T-helper 2 cell treated with Interferon-gamma antibody and Interleukin-4, amounts not matched to agents 5 μg/mL and 100 μg/mL, for 36 hours (primary cell): ENCODE measurements around the gene PGLYRP3.

Experiments used
- DNase-seq: peaks from one replicate; pipeline ENCODE4 v3.0.0; 2021; ENCODE audit warnings: low spot score
- H3K27ac Mint-ChIP-seq: one replicate; pipeline ENCODE4 v1.8.0; 2021; ENCODE audit warnings: mild to moderate bottlenecking, mixed read lengths
- H3K27me3 Mint-ChIP-seq: one replicate; pipeline ENCODE4 v1.8.0; 2021; ENCODE audit warnings: low read depth, mixed read lengths
- H3K36me3 Mint-ChIP-seq: one replicate; pipeline ENCODE4 v1.8.0; 2021; ENCODE audit warnings: low read depth, mixed read lengths
- H3K4me1 Mint-ChIP-seq: one replicate; pipeline ENCODE4 v1.8.0; 2021; ENCODE audit warnings: low read depth, mixed read lengths
- H3K4me3 Mint-ChIP-seq: one replicate; pipeline ENCODE4 v1.8.0; 2022; ENCODE audit warnings: mild to moderate bottlenecking, moderate library complexity, mixed read lengths
- H3K9me3 Mint-ChIP-seq: one replicate; pipeline ENCODE4 v1.8.0; 2021; ENCODE audit warnings: mixed read lengths

The PGLYRP3 gene, protein sequence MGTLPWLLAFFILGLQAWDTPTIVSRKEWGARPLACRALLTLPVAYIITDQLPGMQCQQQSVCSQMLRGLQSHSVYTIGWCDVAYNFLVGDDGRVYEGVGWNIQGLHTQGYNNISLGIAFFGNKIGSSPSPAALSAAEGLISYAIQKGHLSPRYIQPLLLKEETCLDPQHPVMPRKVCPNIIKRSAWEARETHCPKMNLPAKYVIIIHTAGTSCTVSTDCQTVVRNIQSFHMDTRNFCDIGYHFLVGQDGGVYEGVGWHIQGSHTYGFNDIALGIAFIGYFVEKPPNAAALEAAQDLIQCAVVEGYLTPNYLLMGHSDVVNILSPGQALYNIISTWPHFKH

DNA sequence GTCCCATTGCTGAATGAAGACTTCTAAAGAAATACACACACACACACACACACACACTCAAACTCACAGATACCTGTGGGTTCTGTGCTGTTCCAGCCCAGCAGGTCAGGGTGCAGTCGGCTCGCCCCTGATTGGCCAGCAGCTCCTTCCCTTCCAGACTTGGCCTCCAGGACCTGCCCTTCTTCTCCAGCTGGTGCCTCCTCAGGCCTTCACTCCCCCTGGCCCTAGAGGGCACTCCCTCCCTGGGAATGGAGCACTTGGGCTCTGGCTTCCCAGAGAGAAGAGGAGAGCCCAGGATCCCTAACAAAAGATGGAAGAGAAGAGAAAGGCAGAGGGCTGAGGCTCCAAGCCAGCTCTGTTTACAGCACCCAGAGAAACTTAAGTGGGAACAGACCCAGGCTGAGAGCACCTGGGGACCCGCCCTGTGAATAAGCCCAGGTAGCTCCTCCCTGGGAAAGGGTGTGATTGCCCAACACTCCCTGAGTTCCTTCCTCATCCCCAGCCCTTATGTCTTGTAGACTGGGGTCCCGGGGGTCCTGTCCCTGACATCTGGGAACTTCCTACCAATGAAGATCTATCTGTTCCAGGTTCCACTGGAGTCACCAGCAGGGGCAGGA is at the start of gene PGLYRP3:
Gene PGLYRP3 (minus strand): TSS at position 383 of the 617 bp plus-strand sequence. CDS start 2,287 bp downstream, outside the sequence.
- DNase-seq = no peak
- Mint-ChIP-seq H3K4me1 (no peaks in the 10 kb centered on the region), H3K9me3 (no peaks in the 10 kb centered on the region), H3K36me3 (no peaks in the 10 kb centered on the region), H3K27me3 (no peaks in the 10 kb centered on the region), H3K27ac (no peak within 1 kb of the TSS), H3K4me3 (no peak within 1 kb of the TSS)

DNA sequence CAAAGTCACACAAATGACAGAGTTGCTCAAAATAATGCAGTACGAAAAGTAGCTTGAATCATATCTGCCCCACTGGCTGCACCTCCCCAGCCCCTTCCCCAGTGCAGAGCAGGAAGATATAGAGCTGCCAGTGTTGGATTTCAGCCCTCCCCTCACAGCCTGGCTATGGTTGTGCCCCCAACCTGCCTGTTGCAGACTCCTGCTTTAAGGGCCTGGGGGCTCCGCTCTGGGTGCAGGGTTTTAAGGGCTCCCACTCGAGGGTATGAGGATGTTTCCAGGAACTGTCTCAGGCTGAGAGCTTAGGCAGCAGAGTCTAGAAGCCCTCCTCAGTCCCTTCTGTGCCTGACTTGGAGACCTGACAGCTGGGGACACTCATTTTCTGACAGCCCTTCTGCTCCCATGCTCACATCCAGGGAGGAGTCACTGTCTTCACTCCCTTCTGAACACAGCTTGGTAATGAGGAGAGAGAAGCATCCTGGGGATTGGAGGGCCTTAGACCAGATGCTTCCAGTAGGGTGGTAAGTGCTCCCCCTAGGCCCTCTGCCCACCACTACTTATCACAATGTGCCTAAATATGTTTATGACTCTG is 49.5 kb upstream of the PGLYRP3 start:
- Mint-ChIP-seq H3K27ac (no peak overlapping the region), H3K36me3 (no peaks in the 10 kb centered on the region), H3K27me3 (peaks cover 8% of the 10 kb centered on the region), H3K9me3 (no peaks in the 10 kb centered on the region), H3K4me3 (no peak overlapping the region), H3K4me1 (no peaks in the 10 kb centered on the region)
- DNase-seq = no peak

DNA sequence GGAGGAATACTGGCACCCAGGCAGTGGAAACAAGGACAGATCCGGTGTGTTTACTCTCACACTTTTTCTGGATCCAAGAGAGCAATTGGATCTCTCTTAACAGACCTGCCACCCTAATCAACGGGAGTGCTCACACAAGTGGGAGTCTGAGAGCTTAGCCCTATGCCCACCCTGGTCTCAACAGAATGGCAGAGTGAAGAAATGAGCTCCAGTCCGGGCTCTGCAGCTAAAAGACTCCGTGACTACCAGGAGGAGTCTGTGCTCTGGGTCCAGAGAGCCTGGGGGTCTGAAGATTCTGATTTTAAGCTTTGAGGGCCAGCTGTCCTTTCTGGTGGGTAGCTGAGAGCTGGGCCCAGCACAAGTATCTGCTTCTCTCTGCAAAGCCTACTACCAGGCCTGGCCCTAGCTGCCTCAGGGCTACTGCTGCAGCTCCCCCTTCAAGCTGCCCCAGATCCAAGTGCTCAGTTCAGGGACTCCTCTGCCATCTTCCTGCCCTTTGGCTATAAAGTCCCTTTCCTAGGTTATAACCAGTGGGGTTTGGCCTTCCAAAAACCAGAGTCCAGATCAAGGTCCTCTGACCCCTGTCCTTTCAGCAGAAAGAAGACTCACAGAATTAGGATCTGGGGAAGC is 48.8 kb upstream of the PGLYRP3 start:
- H3K27ac Mint-ChIP-seq = no peak overlapping the region
- no peak for DNase-seq
- H3K4me3 Mint-ChIP-seq = no peak overlapping the region
- H3K27me3 Mint-ChIP-seq = peaks cover 8% of the 10 kb centered on the region
- no peaks in the 10 kb centered on the region for H3K9me3 Mint-ChIP-seq
- no peaks in the 10 kb centered on the region for H3K36me3 Mint-ChIP-seq
- no peaks in the 10 kb centered on the region for H3K4me1 Mint-ChIP-seq

DNA sequence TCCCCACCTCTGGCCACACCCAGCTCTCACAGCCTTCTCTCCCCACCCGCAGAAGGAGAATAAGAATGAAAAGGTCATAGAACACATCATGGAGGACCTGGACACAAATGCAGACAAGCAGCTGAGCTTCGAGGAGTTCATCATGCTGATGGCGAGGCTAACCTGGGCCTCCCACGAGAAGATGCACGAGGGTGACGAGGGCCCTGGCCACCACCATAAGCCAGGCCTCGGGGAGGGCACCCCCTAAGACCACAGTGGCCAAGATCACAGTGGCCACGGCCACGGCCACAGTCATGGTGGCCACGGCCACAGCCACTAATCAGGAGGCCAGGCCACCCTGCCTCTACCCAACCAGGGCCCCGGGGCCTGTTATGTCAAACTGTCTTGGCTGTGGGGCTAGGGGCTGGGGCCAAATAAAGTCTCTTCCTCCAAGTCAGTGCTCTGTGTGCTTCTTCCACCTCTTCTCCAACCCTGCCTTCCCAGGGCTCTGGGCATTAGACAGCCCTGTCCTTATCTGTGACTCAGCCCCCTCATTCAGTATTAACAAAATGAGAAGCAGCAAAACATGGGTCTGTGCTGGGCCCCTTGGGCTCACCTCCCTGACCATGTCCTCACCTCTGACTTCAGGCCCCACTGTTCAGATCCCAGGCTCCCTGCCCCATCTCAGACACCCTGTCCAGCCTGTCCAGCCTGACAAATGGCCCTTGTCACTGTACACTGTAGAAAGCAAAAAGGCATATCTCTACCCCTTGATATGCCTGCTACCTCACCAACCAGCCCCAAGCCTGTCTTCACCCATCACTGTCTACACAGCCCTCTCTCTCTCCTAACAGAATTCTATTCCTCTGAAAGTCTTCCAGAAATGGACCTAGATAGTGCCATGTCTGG is 48.1 kb upstream of the PGLYRP3 start:
- Mint-ChIP-seq H3K36me3 (no peaks in the 10 kb centered on the region), H3K4me3 (no peak overlapping the region), H3K27me3 (peaks cover 8% of the 10 kb centered on the region), H3K9me3 (no peaks in the 10 kb centered on the region), H3K4me1 (no peaks in the 10 kb centered on the region), H3K27ac (no peak overlapping the region)
- DNase-seq = no peak

DNA sequence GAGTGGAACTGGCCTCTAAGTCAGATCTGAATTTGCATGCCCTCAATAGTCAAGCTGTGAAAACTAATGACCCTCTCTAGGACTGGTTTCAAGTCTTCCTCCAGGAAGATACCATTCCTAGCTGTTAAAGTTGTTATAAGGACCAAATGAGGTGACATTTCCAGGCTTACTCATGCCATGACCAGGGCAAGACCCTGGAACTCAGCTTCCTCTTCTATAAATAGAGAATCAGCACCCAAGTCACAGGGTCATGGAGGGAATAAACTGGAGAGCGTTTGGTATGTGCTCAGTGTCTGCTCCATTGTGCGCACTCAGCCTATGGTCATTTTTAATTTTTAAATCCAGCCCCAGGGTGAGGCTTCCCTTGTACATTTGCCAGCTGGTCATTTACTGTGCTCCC is 47.4 kb upstream of the PGLYRP3 start:
- H3K9me3 Mint-ChIP-seq = no peaks in the 10 kb centered on the region
- H3K36me3 Mint-ChIP-seq = no peaks in the 10 kb centered on the region
- DNase-seq = no peak
- no peak overlapping the region for H3K27ac Mint-ChIP-seq
- peaks cover 8% of the 10 kb centered on the region for H3K27me3 Mint-ChIP-seq
- no peak overlapping the region for H3K4me3 Mint-ChIP-seq
- H3K4me1 Mint-ChIP-seq = no peaks in the 10 kb centered on the region

DNA sequence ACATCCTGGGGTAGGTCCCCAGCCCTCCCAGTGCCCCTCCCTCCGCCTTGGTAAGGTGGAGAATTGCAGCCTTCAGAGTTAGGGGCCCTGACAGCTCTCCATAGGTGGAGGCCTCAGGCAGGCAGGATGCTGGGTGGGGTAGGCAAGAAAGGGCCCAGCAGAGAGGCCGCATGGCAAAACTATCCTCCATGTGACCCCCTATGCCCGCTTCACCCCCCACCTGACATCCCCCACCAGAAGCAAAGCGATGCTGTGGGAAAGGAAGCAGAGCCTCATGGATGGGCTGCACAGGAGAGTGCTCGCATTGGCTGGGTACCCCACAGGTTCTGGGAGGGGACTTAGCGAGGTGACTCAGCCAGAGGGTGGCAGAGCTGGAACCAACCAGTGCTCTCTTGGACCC is 46.5 kb upstream of the PGLYRP3 start:
- Mint-ChIP-seq H3K27ac (no peak overlapping the region), H3K9me3 (no peaks in the 10 kb centered on the region), H3K36me3 (no peaks in the 10 kb centered on the region), H3K4me3 (no peak overlapping the region), H3K4me1 (no peaks in the 10 kb centered on the region), H3K27me3 (peaks cover 8% of the 10 kb centered on the region)
- no peak for DNase-seq

DNA sequence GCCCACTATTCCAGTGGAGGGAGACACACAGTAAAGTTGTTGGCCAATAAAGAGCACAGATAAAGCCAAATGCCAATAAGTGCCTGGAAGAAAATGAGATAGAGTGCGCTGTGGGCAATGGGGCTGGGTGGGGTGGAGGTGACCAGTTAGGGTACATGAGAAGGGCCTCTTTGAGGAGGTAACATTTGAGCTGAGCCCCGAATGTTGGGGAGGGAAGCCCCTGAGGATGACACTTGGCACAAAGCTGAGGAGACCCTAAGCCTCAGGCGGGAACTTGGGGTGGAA is 45.9 kb upstream of the PGLYRP3 start:
- peaks cover 8% of the 10 kb centered on the region for H3K27me3 Mint-ChIP-seq
- H3K27ac Mint-ChIP-seq = no peak overlapping the region

DNA sequence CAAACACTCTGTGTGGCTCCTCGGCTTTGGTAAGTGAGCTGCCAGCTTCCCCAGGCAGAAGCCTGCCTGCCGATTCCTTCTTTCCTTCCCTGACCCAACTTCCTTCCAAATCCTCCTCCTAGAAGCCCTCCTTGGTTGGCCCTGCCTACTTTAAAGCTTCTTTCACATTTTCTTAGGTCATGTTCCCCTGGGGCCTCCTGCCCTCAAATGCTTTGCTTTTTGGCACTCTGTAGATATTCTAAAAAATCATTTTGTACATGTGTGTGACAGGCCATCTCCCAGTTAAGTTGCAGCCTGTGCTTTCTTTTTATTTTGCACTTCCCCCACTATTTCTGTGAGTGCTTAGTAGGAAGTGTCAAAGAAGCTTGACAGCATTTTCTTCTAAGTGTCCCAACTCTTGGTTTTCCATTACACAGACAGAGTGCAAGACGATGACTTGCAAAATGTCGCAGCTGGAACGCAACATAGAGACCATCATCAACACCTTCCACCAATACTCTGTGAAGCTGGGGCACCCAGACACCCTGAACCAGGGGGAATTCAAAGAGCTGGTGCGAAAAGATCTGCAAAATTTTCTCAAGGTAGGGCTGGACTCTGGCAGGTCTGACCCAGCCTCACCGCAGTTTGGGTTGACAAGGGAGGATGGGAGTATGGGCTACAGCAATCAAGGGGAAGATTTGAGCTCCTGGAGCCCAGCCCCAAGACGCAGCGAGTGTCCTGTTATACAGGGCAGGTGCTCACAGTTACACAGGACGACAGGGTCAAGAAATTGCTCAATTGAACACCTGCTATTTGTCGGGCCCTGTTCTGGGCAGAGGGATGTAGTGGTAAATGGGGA is 45.3 kb upstream of the PGLYRP3 start, which contains the start of gene S100A9:
Gene S100A9 (plus strand): TSS at position 2 of the 838 bp plus-strand sequence. CDS start 430 bp downstream, at position 432.
- peaks cover 5% of the 10 kb centered on the region for H3K27me3 Mint-ChIP-seq

More for the DNA sequence above, 45.9 kb upstream of the PGLYRP3 start:
- Mint-ChIP-seq H3K4me1 (no peaks in the 10 kb centered on the region), H3K36me3 (no peaks in the 10 kb centered on the region), H3K4me3 (no peak overlapping the region), H3K9me3 (no peaks in the 10 kb centered on the region)
- DNase-seq = no peak

DNA sequence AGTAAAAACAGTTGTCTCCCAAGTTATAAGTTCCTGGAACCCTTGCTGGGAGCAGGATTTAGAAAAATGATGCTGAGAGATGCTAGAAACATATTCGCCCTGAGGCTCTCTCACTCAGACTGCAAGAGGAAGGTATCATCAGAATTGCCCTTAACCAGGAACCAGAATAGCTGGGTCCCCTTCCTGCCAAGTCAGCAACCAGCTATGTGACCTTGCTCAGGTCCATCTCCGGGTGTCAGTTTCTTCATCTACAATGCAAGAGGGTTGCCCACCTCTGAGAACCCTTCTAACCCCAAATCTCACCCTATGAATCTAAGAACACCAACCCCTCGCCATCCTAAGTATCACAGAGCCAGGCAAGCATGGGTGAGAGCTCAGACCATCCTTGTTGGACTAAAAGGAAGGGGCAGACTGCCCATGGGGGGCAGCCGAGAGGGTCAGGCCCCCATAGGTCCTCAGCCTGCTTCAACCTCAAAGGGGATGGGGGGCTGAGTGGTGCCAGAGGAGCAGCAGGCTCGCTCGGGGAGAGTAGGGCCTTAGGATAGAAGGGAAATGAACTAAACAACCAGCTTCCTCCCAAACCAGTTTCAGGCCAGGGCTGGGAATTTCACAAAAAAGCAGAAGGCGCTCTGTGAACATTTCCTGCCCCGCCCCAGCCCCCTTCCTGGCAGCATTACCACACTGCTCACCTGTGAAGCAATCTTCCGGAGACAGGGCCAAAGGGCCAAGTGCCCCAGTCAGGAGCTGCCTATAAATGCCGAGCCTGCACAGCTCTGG is 44.5 kb upstream of the PGLYRP3 start:
- no peak overlapping the region for H3K27ac Mint-ChIP-seq
- H3K4me1 Mint-ChIP-seq = no peaks in the 10 kb centered on the region
- no peak overlapping the region for H3K4me3 Mint-ChIP-seq
- H3K27me3 Mint-ChIP-seq = peaks cover 2% of the 10 kb centered on the region
- H3K36me3 Mint-ChIP-seq = no peaks in the 10 kb centered on the region
- DNase-seq = no peak
- H3K9me3 Mint-ChIP-seq = no peaks in the 10 kb centered on the region

More for the DNA sequence above, 45.3 kb upstream of the PGLYRP3 start, which contains the start of gene S100A9:
- H3K27ac Mint-ChIP-seq = no peak within 1 kb of the TSS
- no peaks in the 10 kb centered on the region for H3K36me3 Mint-ChIP-seq
- DNase-seq = no peak
- no peak within 1 kb of the TSS for H3K4me3 Mint-ChIP-seq
- H3K4me1 Mint-ChIP-seq = no peaks in the 10 kb centered on the region
- no peaks in the 10 kb centered on the region for H3K9me3 Mint-ChIP-seq

DNA sequence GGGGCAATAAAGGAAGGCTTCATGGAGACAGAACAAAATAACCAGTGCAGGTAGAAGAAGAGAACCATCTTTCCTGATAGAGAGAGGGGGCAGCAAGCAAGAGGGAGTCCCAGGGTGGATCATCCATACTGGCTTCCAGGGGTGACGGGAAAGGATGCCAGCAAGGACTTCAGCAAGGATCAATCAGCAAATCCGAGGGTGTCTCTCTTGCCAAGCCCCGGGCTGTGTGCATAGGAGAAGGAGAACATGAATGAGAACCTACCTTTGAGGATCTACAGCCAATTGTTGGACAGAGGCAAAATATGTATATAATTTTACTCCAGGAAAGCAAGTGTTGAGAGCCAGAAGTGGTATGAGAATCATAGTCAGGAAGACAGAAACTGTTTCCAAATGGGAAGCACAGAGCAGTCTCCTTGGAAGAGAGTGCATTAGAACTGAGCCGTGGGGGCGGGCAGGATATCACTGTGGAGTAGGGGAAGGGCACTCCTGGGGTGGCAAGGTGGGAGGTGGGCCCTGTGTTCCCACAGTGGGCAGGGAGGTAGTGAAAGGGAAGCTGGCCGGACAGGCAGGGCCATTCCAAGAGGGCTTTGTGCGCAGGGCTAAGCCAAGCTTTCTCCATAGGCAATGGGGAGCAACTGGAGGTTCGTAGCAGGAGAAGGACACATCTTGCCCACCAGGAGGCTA is 43.8 kb upstream of the PGLYRP3 start:
- Mint-ChIP-seq H3K9me3 (no peaks in the 10 kb centered on the region), H3K36me3 (no peaks in the 10 kb centered on the region), H3K27me3 (peaks cover 2% of the 10 kb centered on the region), H3K27ac (no peak overlapping the region), H3K4me1 (no peaks in the 10 kb centered on the region), H3K4me3 (no peak overlapping the region)
- no peak for DNase-seq

DNA sequence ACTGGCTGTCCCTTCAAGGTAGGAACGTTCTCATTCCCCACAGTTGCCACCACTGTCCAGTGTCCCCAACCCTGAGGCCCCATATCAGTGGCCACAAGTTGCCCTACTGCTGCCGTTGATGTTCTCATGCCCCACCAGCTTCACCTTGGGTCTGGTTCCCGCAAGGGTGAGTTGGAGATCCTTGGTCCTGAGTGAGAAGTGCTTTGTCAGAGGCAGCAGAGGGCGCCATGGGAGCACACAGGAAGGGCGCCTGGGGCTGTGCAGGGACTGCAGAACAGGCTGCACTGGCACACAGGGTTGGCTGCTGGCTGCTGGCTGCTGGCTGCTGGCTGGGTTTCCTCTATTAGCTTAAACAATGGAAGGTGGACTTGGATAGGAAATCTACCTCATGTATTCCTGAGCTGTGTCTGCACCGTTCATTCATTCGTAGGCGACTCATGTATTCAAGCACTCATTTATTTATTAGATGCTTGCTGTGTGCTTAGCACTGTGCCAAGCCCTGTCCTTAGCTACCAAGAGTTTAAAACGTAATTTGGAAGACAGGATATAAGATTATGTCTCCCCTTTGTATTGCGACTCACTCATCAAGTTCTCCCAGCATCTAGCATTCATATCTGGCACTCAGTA is 42.8 kb upstream of the PGLYRP3 start:
- Mint-ChIP-seq H3K27ac (no peak overlapping the region), H3K4me1 (no peaks in the 10 kb centered on the region), H3K27me3 (peaks cover 2% of the 10 kb centered on the region), H3K4me3 (no peak overlapping the region), H3K36me3 (no peaks in the 10 kb centered on the region), H3K9me3 (no peaks in the 10 kb centered on the region)
- DNase-seq = no peak
